DMS79 treated with DMSO at 0.1 percent for 48 hours (cell line): Measurements from ENCODE around the gene CHCHD6.

Experiments
- DNase-seq: peaks from one replicate; lab custom pipeline; 2025; lab: John Stamatoyannopoulos, UW

The CHCHD6 gene

DNA sequence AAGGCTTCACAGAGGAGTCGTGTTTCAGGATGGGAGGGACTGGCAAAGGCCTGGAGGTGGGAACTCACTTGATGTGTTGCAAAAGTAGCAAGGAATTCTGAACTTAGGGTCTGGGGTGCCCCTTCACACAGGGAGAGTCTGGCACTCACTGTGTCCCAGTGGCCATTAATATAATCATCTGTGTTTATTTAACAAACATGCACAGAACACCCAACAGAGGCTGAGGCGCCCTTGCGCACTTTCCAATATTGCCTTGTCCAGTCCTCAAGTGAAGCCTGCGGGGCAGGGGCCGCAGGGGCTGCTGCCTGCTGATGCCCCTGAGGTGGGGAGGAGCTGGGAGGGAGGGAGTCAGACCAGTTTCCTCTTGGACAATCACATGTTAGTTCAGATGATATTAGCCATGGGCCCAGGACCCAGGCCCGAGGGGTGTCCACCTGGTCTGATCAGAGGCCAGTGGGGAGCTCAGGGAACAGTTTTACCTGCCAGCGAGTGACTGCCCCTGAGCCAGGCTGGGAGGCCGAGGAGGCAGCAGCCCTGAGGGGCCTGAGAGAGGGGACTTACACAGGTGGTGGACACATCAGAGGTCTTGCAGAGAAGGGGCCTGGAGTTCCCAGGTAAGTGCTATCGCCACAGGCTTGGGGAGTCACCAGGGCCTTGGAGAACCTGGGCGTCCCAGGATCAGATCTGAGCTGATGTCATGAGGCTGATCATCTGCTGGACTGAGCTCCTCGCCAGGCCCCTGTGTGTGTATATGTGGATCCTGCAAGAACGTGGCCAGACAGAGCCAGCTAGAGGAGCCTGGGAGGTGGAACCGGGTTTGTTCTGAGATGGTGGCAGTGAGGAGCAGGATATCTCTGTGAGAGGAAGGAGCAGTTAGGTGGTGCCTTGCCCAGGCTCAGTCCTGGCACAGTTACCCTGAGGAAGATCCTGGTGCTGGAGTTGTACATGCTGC, 35.3 kb upstream of the CHCHD6 start:
- no peak for DNase-seq

DNA sequence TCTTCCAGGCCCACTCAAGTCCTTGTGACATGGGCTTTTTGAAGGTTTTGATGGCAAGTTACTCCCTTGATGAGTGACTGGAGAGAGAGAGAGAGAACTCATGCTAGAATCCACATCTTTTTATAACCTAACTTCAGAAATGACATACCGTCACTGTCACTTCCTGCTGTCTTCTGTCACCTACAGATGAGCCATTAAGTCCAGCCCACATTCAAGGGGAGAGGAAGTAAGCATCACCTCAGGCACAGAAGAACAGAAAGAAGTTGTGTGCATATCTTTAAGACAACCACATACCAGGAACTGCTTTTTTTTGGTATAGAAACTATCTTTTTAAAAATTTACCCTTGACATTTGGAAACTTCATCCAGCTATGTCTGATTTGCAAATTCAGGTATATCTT, 32.5 kb upstream of the CHCHD6 start:
- no peak for DNase-seq

DNA sequence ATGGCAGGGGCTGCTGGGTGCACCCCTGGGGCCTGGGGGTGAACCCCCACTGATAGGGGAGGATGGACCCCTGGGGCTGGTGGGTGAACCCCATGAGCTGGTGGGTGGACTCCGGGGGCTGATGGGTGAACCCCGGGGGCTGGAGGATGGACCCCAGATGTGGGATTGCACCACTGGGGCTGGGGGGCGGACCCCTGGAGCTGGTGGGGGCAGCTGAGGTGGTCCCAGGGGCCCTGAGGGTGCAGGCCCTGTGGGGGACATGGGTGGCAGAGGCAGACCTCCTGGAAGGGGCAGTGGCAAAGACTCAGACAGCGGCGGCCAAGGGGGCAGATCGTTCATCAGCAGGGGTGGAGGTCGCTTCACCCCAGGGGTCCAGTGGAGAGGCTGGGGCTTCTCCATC, 31.7 kb upstream of the CHCHD6 start:
- DNase-seq: no peak

DNA sequence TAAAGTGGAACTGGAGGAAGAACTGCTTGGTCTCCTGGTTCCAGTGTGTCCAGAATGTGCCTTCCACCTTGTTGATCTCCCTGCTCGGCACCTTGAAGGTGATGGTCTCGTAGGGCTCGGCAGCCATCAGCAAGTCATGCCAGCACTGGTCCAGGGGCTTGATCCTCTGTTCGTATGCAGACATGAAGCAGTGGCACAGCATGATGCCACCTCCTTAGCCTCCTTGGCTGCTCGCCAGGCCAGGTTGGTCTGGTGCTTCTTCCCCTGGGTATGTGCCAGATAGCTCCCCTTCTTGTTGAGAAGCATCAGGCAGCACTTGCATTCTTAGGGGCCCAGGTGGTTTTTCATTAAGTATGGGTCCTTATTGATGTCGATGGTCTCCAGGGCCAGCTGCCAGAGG, 31.3 kb upstream of the CHCHD6 start:
- DNase-seq: peak; percentile 87

DNA sequence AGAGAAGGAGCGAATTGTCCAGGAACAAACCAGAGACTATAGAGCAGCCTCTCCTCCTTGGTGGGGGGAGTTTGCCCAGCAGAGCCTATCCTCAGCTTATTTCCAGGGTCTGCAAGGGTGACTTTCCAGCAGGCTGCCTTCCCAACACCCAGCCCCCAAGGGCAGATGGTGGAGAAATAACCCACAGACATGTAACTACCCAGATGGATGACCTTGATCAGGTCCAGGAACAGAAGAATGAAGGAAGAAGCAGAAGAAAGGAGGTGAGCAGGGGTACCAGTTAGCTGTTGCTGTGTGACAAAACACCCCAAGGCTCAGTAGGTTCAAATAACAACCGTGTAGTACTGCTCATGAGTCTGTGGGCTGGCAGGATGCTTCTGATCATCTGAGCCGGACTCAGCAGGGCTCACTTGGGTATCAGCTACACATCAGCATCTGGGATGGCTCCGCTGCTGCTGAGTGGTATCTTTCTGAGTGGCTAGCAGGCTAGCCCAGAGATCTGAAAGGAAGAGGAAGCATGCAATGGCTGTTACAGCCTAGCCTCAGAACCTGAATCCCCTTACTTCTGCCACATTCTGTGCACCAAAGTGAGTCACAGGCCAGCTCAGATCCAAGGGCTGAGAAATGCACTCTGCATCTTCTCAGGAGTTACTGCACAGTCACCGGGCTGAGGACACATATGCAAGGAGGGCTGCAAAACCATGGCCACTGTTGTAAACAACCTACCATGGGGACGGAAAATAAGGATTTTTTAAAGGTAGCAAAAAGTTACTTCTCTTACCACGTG, 26.9 kb upstream of the CHCHD6 start:
- DNase-seq: no peak

DNA sequence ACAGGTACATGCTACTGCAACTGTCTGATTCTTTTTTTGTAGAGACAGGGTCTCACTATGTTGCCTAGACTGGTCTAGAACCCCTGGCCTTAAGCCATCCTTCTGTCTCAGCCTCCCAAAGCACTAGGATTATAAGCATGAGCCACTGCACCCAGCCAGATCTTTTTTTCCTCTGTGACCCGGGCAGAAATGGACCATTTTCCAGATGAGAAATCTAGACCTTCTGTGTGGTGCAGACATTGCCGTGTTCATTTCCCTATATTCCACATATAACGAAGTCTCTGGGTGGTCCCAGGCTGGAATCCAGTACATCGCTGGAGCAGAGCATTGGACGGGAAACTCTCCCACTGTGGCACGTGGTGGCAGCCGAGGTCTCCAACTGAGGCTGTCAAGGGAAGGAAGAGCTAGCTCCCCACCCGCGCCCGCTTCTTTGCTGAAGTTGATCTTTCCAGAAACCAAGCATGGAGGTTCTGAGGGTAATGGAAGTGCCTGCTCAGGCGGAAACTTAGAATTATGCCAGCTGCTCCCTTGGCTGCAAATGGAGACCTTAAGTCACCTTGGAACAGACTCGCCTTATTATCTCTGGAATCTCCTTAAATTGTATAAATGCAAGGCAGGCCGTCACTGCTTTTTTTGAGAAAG, 26.1 kb upstream of the CHCHD6 start:
- peak; percentile 50 for DNase-seq

DNA sequence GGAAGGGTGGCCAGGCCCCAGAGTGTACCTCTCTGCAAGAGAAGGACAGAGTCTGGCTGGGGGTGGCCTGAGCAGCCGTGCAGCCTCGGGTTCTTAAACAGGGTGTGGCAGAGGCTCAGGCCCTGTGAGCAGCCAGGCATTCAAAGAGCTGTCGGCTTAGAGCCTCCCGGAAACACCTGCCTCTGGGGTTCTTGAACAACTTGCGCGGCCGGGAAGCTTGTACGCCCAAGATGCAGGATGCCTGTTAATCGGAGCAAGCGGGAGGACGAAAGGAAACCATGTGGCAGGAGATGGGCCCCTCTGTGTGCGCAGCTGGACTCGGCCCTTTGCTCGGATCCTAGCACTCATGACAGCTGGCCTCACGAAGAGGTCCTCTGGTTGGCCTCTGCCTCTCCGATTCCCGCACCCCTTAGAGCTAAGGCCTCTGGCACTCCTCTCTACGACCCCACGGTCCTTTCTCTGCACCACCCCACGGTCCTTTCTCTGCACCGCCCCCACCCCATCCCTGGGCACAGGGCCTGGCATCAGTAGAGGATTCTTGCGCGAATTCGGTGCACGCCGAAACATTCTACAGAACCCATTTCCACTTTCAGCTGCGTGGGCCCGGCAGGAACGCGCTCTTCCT, 25.2 kb upstream of the CHCHD6 start:
- DNase-seq: peak; percentile 68

DNA sequence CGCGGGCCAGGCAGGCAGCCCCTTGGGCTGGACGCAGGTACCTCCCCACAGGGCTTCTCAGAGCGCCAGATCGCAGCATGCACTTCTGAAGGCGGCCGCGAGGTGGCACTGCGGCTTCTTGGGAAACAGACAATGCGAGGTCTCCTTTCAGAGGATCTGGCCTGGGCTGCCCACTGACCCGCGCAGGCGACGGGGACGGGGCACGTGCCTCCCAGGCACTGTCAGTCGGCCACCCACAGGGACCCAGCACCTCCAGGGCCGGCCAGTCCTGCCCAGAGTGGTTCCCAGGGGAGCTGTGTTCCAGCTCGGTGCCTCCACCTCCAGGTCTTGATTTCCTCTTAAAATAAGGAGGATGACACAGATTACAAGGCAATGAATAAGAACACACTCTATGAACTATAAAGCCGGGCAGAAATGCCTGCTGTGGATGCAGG, 24.7 kb upstream of the CHCHD6 start:
- DNase-seq: peak; percentile 81

DNA sequence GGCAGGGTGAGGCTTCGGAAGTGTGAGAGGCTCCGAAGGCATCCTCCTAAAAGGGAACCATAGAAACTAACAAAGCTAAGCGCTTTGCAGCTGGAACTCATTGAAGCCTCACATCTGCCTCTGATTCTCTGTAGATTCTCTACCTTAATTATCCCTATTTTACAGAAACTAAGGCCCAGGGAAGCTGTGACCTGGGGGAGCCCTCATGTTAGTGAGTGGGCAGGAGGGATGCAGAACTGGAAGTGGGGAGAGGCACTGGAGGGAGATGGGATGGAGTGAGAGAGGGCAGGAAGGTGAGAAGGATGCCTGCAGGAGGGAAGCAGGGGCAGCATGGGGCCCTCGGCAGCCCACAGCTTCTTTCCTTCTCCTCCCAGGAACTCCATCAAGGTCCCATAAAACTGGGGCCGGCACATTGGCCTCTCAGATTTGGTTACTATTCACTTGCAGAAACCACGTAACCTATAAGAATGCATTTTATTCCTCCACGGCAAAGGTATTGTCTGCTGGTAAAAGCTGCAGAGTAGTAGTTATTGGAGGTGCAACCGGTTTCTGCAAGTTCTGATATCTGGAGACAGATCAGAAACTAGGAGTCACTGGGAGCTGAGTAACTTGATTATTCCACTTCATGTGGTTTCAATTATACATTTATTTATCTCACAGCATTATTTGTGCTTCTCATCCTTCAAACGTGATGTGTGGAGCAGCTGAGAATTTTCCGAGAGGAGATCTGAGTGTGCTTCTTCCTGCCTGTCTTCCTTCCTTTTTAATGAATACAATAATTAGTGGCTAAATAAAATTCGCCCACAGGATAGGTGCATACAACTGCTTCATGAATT, 24.0 kb upstream of the CHCHD6 start:
- no peak for DNase-seq

DNA sequence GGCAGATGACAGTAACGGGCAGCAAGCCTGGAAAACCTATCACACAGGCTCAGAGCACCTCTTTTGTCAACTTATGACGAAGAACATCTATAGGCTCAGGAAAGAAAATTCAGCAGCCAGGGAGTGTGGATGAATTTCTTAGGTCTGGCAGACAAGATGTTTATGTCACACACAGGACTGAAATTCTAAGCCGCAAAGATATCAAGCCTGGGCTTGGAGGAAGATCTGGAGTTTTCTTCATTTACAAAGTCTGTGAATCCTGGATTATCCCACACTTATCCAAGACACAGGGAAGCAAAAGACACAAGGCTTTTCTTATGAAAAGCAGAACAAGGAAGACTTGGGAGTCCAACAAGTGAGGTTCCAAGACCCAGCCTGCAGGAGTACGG, 23.4 kb upstream of the CHCHD6 start:
- DNase-seq: no peak

DNA sequence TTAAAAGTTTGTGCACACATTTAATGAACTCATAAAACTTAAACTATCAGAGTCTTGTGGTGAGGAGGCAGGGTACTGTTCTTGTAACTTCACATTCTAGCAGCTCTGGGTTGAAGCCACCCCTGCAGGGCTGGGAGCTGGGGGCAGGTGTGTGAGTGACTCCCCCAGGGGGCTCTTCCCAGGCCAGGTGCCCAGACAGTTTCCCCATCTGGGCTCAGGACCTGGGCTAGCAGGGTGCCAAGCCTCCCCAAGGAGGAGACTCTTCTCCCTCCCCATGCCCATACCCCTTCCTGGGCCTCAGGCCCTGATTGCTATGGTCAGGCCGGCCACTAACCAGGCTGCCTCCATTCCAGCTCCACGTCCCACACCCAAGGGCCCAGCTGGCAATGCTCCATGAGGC, 22.0 kb upstream of the CHCHD6 start:
- no peak for DNase-seq

DNA sequence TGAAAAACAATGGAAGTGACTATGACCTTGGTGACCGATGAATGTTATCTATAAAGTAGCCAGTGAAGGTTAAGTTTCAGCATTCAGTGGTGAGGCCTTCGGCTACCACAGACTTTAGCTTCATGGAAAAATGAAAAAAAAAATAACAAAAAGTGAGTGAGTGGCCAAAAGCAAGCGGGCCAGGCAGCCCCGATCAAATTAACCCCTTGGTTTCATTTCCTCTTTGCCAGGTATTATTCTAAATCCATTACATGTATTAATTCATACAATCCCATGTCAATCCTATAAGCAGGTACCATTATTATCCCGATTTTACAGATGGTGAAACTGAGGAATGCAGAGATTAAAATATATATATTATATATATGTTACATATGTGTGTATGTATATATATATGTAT, 21.0 kb upstream of the CHCHD6 start:
- DNase-seq: no peak

DNA sequence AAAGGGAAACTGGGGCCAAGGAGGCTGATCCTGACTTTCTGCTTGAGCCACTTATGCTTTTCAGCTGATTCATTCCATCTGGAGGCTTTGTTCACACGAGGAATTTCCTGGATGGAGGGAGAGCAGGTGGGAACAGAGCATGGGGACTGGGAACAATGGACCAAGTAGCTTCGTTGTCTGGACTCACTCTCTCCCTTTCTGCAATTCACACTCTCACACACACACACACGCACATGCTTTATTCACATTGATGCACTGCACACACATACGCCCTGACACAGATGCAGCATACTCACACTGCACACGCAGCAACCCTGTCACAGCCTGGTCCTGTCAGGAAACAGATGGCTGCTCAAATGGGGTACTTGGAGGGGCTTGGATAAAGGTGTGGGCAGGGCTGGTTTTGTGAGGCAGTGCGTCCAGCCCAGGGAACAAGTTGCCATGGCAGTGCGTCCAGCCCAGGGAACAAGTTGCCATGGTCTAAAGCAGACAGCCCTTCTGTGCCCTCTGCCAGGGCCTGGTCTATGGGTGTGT, 19.8 kb upstream of the CHCHD6 start:
- DNase-seq: peak; percentile 62

DNA sequence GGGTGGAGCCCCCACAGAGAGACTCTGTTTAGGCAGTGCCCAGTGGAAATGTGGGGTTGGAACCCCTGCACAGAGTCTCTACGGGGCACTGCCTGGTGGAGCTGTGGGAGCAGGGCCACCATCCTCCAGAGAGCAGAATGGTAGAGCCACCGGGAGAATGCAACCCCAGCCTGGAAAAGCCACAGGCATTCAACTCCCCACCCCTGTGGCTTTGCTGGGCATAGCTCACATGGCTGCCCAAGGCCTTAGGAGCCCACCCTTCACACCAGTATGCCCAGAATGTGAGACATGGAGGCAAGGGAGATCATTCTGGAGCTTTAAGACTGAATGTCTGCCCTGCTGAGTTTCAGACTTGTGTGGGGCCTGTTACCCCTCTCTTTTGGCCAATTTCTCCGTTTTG, 19.0 kb upstream of the CHCHD6 start:
- DNase-seq: no peak

DNA sequence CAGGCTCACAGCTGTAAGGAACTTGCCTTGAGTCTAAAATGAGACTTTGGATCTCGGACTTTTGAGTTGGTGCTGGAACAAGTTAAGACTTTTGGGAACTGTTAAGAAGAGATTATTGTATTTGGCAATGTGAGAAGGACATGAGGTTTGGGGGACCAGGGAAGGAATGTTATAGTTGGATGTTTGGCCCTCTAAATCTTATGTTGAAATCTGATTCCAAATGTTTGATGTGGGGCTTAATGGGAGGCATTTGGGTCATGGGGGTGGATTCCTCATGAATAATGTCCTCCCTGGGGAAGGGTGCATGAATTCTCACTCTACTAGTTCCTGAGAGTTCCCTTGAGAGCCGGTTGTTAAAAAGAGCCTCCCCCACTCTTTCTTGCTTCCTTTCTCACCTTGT, 18.5 kb upstream of the CHCHD6 start:
- DNase-seq: no peak

DNA sequence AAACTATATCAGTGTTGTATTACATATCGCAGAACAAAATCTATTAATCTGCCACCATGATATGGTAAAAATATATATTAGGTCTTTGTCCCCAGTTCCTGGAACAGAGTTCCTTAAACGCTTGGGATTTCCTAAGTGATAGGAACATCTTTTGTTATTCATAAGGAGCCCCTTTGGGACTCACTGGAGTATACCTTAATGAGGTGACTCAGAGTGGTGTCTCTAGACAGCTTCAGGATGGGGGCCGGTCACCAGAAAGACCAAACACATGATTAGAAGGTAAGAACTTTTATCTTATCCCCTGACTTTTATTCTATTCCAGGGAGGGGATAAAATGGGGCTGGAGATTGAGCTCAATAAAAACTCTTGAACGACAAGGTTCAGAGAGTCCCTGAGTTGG, 12.3 kb upstream of the CHCHD6 start:
- no peak for DNase-seq

DNA sequence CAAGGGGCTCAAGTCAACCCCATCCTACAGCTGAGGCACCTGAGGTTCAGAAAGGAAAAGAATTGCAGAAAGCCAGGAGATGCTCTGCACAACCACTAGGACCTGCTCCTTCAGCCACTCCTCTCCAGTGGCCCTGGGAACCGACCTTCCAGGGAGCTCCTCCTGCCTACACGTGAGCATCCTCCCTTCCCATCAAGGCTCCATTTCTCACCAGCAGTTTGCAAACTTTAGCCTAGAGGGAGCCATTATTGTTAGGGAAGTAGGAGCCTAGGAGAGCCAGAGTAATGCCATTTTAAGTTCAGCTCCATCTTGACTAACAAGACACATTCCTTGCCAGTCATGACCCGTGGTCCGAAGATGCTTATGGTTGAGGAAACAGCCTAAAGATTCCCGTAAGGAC, 11.2 kb upstream of the CHCHD6 start:
- DNase-seq: no peak

DNA sequence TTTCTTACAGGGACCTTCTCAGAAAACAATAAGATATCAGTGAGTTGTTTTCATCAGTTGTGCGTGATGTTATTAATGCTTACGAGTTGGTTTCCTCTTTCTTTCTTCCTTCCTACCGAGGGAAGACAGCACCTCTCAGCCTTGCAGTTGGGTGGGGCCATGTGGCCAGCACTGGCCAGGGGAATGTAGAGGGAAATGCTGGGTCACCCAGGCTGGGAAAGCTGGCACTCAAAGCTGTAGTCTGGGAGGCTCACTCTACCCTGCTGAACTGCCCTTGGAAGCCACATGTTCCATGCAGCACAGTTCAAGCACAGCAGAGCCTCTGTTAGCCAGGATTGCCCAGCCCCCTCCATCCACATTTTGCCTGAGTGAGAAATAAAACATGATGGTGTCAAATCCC, 10.1 kb upstream of the CHCHD6 start:
- DNase-seq: no peak

DNA sequence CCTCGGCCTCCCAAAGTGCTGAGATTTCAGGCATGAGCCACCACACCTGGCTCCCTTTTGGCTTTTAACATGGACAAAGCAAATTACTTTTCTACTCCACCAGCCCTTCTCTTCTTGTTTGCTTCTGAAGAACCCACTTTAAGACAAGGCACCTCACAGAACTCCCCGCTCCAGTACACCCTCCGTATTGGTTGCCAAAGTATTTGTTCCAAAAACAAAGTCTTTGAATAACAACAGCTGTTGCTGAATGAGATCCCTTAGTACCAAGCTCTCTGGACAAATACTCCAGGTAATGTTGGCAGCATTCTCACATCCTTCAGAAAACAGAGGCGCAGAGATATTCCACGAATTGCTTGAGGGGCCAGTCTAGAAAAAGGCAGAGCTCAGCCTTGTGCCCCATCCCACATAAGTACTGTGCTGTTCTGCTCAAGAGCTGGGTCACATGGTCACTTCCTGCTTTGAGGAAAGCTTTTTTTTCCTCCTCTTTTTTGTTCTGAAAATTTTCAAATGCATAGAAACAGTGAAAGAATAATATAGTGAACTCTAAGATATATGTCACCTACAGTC, 7.3 kb upstream of the CHCHD6 start:
- peak; percentile 28 for DNase-seq

DNA sequence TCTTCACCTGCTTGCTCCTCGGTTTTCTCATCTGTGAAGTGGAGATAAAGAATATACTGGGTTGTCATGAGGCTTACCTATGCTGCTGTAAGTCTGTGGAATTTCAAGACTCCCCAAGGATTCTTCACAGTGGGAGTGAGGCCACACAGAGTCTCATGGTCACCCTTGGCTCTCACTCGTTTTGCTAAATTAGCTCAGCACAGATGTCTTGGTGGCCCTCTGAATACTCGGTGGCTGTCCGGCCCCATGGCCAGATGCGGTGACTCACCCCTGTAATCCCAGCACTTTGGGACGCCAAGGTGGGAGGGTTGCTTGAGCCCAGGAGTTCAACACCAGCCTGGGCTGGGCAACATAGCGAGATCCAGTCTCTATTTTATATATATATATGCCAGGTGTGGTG, 5.0 kb upstream of the CHCHD6 start:
- no peak for DNase-seq
